Middle frontal gyrus (tissue), 1 donor: ENCODE results near the gene ST6GAL1.

Source experiments
- DNase-seq: peaks from one replicate; pipeline ENCODE4 v3.0.0-alpha.2; 2015; ENCODE audit warnings: low spot score; ENCODE audit errors: extremely low spot score

The ST6GAL1 gene

GRCh38 chr3:187076297-187076696 lies 146.0 kb downstream of the ST6GAL1 start:
- no peak for DNase-seq

- no peak for DNase-seq
These were observed 146.8 kb downstream of the ST6GAL1 start for GRCh38 chr3:187077085-187077484.

- DNase-seq = no peak
These were observed 147.2 kb downstream of the ST6GAL1 start for GRCh38 chr3:187077537-187077936.

GRCh38 chr3:187079090-187080022 lies 149.0 kb downstream of the ST6GAL1 start:
- DNase-seq = no peak

GRCh38 chr3:187080799-187081450 lies 150.6 kb downstream of the ST6GAL1 start:
- DNase-seq = no peak

- no peak for DNase-seq
These were observed 152.5 kb downstream of the ST6GAL1 start for GRCh38 chr3:187082758-187083375.

GRCh38 chr3:187084126-187084525 lies 153.8 kb downstream of the ST6GAL1 start:
- DNase-seq = no peak

GRCh38 chr3:187084580-187084979 lies 154.3 kb downstream of the ST6GAL1 start:
- no peak for DNase-seq

- DNase-seq = no peak
These were observed 154.8 kb downstream of the ST6GAL1 start for GRCh38 chr3:187085021-187085666.

- no peak for DNase-seq
These were observed 155.6 kb downstream of the ST6GAL1 start for GRCh38 chr3:187085933-187086332.

- DNase-seq = no peak
These were observed 156.5 kb downstream of the ST6GAL1 start for GRCh38 chr3:187086831-187087230.

GRCh38 chr3:187088701-187089100 lies 158.4 kb downstream of the ST6GAL1 start:
- DNase-seq = no peak

- no peak for DNase-seq
These were observed 163.0 kb downstream of the ST6GAL1 start for GRCh38 chr3:187093320-187093719.

GRCh38 chr3:187098923-187099512 lies 168.7 kb downstream of the ST6GAL1 start:
- DNase-seq = no peak

GRCh38 chr3:187101184-187102072 lies 171.1 kb downstream of the ST6GAL1 start:
- DNase-seq = no peak

GRCh38 chr3:187102073-187102634 lies 171.8 kb downstream of the ST6GAL1 start:
- DNase-seq = no peak

- DNase-seq = no peak
These were observed 172.9 kb downstream of the ST6GAL1 start for GRCh38 chr3:187103251-187103650.

GRCh38 chr3:187104342-187104741 lies 174.0 kb downstream of the ST6GAL1 start:
- DNase-seq = no peak

- DNase-seq = no peak
These were observed 174.6 kb downstream of the ST6GAL1 start for GRCh38 chr3:187104933-187105332.

- DNase-seq = no peak
These were observed 175.4 kb downstream of the ST6GAL1 start for GRCh38 chr3:187105700-187106099.
